GM23338 (cell line): ENCODE results near the gene PROCR. TPM values are rescaled to one million over a fixed set of nuclear protein-coding genes. Genes with fewer than 3 reads are reported as not detected.
"Not testable (repeated sequence)": the region's sequence is repeated elsewhere in the genome, so short reads cannot be mapped to it uniquely, and the experiment has no call there.

Source experiments
- ATAC-seq: fragments of 200-7000 bp; cut with Tn5 transposase; 3 replicates; pipeline ENCODE4 v1.9.1; 2020
- DNase-seq: peaks from one replicate; pipeline ENCODE4 v3.0.0-alpha.2; 2015; ENCODE audit warnings: low spot score
- H2AFZ ChIP-seq: fragments of 200-600 bp; sonication (generic); 2 replicates; pipeline ENCODE4 v1.8.0; 2016; ENCODE audit warnings: antibody characterized with exemption, mild to moderate bottlenecking, moderate library complexity
- H3F3A ChIP-seq: fragments of 200-600 bp; sonication (generic); replicated peaks from 2 replicates; pipeline ENCODE4 v1.8.0; 2017; ENCODE audit warnings: antibody characterized with exemption, mixed run types, low read depth
- H3K27ac ChIP-seq: fragments of 200-600 bp; sonication (generic); 2 replicates; pipeline ENCODE4 v1.6.1; 2016; ENCODE audit warnings: low read depth
- H3K27me3 ChIP-seq: fragments of 200-600 bp; sonication (generic); 2 replicates; pipeline ENCODE4 v1.8.0; 2016; ENCODE audit warnings: mild to moderate bottlenecking, mixed run types, moderate library complexity; ENCODE audit not compliant: insufficient read depth
- H3K36me3 ChIP-seq: fragments of 200-600 bp; sonication (generic); 2 replicates; pipeline ENCODE4 v1.8.0; 2016; ENCODE audit warnings: mild to moderate bottlenecking; ENCODE audit not compliant: insufficient read depth
- H3K4me1 ChIP-seq: fragments of 200-600 bp; sonication (generic); 2 replicates; pipeline ENCODE4 v1.8.0; 2016; ENCODE audit warnings: mild to moderate bottlenecking, moderate library complexity; ENCODE audit not compliant: insufficient read depth
- H3K4me2 ChIP-seq: fragments of 200-600 bp; sonication (generic); 2 replicates; pipeline ENCODE4 v1.7.1; 2017; ENCODE audit warnings: mixed run types
- H3K4me3 ChIP-seq: fragments of 200-600 bp; sonication (generic); 2 replicates; pipeline ENCODE4 v1.6.1; 2016; ENCODE audit warnings: mixed run types
- H3K79me2 ChIP-seq: fragments of 200-600 bp; sonication (generic); replicated peaks from 2 replicates; pipeline ENCODE4 v1.8.0; 2017; ENCODE audit warnings: mild to moderate bottlenecking; ENCODE audit not compliant: insufficient read depth
- H3K9me2 ChIP-seq: fragments of 200-600 bp; sonication (generic); 2 replicates; pipeline ENCODE4 v1.8.0; 2017; ENCODE audit not compliant: insufficient read depth
- H4K20me1 ChIP-seq: fragments of 200-600 bp; sonication (generic); replicated peaks from 2 replicates; pipeline ENCODE4 v1.8.0; 2017; ENCODE audit warnings: mild to moderate bottlenecking; ENCODE audit not compliant: insufficient read depth
- H3K27ac Mint-ChIP-seq: 2 replicates; pipeline ENCODE4 v1.8.0; 2020; ENCODE audit warnings: inconsistent platforms, mild to moderate bottlenecking, moderate library complexity, mixed read lengths
- H3K27me3 Mint-ChIP-seq: 3 replicates; pipeline ENCODE4 v1.8.0; 2022; ENCODE audit warnings: low read depth, mild to moderate bottlenecking, moderate library complexity, mixed read lengths, inconsistent platforms; ENCODE audit not compliant: insufficient read depth, poor library complexity
- H3K36me3 Mint-ChIP-seq: 3 replicates; pipeline ENCODE4 v1.8.0; 2021; ENCODE audit warnings: low read depth, mild to moderate bottlenecking, inconsistent platforms, moderate library complexity, mixed read lengths
- H3K4me1 Mint-ChIP-seq: 3 replicates; pipeline ENCODE4 v1.8.0; 2020; ENCODE audit warnings: mild to moderate bottlenecking, inconsistent platforms, mixed read lengths
- H3K4me3 Mint-ChIP-seq: 3 replicates; pipeline ENCODE4 v1.8.0; 2021; ENCODE audit warnings: moderate library complexity, mild to moderate bottlenecking, inconsistent platforms, mixed read lengths
- H3K9me3 Mint-ChIP-seq: 3 replicates; pipeline ENCODE4 v1.8.0; 2020; ENCODE audit warnings: moderate library complexity, mild to moderate bottlenecking, inconsistent platforms, mixed read lengths
- POLR2AphosphoS5 ChIP-seq: IDR thresholded peaks from 2 replicates; pipeline ENCODE4 v1.6.1; 2016; ENCODE audit warnings: antibody characterized with exemption, low read depth
- polyA plus RNA-seq: library from polyadenylated mRNA; unstranded; fragments of >200 nt; fragmentation: Nextera tagmentation; extraction: Ambion mirVana; gene quantifications from 2 replicates; pipeline ENCODE4 v1.2.1, GENCODE V29; 2016
- total RNA-seq: library from RNA; depleted of rRNA; stranded (reverse); fragments of >200 nt; shearing (Covaris generic); gene quantifications from 2 replicates; pipeline ENCODE4 v1.2.3, GENCODE V29; 2014
- TF ChIP-seq, protein P1 (sequence below), 2 experiments: fragments of 200-600 bp in 1 of 2; sonication (generic) in 1 of 2; conservative IDR thresholded peaks; 2 replicates each; pipeline versions ENCODE4 v1.5.1 to v1.6.1; 2016 to 2017; ENCODE audit warnings: antibody characterized with exemption in 2 of 2, low read depth in 2 of 2, mild to moderate bottlenecking in 2 of 2, moderate library complexity in 1 of 2
- TF ChIP-seq, protein P2 (sequence below): IDR thresholded peaks from 2 replicates; pipeline ENCODE4 v1.6.1; 2016; ENCODE audit warnings: antibody characterized with exemption
- TF ChIP-seq, protein P3 (sequence below): fragments of 250-450 bp; sonication (Bioruptor Pico); IDR thresholded peaks from 2 replicates; pipeline ENCODE4 v1.5.0; 2020; ENCODE audit warnings: mild to moderate bottlenecking, moderate library complexity

The PROCR gene
- total and polyA plus RNA-seq, 2 experiments from 2014 or later: 32.9 to 36.1 TPM

DNA sequence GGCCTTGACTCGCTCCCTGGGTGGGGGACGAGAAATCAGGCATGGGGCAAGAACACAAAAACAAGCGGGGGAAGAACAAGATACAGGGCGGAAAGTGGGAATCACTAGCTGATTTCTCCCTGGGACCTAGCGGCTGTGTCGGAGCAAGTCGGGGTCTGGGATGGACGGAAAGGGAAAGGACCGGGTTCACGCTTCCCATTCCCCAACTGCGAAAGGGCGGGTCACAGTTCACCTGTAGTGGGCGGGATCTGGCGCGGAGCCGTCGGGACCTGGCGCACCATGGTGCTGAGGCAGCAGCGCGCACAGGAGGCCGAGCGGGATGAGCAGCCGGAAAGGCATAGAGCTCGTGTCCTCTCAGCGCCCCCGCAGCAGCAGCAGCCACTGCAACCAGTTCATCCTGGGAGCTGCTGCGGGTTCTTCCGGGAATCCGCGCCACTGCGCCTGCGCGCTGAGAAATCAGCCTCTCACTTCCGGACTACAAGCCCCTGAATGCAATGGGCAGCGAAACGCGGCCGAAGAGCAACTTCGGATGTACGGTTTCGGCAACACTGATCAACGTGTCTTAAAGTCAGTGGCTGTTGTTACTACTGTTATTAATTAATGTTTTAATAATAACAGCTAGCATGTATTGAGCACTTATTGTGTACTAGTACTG is 24.8 kb upstream of the PROCR start, which contains the start of gene EDEM2:
Gene EDEM2 (minus strand): TSS at position 417 of the 655 bp plus-strand sequence. CDS start 78 bp downstream, at position 339.
- H3K4me3 ChIP-seq: peak within 1 kb of the TSS; percentile 95
- H3K9me2 ChIP-seq: no peaks in the 10 kb centered on the region
- peak; percentile 76 for TF ChIP-seq POLR2AphosphoS5
- TF ChIP-seq, protein P1, sequence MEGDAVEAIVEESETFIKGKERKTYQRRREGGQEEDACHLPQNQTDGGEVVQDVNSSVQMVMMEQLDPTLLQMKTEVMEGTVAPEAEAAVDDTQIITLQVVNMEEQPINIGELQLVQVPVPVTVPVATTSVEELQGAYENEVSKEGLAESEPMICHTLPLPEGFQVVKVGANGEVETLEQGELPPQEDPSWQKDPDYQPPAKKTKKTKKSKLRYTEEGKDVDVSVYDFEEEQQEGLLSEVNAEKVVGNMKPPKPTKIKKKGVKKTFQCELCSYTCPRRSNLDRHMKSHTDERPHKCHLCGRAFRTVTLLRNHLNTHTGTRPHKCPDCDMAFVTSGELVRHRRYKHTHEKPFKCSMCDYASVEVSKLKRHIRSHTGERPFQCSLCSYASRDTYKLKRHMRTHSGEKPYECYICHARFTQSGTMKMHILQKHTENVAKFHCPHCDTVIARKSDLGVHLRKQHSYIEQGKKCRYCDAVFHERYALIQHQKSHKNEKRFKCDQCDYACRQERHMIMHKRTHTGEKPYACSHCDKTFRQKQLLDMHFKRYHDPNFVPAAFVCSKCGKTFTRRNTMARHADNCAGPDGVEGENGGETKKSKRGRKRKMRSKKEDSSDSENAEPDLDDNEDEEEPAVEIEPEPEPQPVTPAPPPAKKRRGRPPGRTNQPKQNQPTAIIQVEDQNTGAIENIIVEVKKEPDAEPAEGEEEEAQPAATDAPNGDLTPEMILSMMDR (conservative IDR thresholded peaks at IDR 0.05; ENCODE audit: low read depth in 2 of 2): peak in 1 of 2 experiments; percentile 19; a peak in 2 of 4 replicates
- TF ChIP-seq, protein P2, sequence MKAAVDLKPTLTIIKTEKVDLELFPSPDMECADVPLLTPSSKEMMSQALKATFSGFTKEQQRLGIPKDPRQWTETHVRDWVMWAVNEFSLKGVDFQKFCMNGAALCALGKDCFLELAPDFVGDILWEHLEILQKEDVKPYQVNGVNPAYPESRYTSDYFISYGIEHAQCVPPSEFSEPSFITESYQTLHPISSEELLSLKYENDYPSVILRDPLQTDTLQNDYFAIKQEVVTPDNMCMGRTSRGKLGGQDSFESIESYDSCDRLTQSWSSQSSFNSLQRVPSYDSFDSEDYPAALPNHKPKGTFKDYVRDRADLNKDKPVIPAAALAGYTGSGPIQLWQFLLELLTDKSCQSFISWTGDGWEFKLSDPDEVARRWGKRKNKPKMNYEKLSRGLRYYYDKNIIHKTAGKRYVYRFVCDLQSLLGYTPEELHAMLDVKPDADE: peak; percentile 95
- TF ChIP-seq, protein P3, sequence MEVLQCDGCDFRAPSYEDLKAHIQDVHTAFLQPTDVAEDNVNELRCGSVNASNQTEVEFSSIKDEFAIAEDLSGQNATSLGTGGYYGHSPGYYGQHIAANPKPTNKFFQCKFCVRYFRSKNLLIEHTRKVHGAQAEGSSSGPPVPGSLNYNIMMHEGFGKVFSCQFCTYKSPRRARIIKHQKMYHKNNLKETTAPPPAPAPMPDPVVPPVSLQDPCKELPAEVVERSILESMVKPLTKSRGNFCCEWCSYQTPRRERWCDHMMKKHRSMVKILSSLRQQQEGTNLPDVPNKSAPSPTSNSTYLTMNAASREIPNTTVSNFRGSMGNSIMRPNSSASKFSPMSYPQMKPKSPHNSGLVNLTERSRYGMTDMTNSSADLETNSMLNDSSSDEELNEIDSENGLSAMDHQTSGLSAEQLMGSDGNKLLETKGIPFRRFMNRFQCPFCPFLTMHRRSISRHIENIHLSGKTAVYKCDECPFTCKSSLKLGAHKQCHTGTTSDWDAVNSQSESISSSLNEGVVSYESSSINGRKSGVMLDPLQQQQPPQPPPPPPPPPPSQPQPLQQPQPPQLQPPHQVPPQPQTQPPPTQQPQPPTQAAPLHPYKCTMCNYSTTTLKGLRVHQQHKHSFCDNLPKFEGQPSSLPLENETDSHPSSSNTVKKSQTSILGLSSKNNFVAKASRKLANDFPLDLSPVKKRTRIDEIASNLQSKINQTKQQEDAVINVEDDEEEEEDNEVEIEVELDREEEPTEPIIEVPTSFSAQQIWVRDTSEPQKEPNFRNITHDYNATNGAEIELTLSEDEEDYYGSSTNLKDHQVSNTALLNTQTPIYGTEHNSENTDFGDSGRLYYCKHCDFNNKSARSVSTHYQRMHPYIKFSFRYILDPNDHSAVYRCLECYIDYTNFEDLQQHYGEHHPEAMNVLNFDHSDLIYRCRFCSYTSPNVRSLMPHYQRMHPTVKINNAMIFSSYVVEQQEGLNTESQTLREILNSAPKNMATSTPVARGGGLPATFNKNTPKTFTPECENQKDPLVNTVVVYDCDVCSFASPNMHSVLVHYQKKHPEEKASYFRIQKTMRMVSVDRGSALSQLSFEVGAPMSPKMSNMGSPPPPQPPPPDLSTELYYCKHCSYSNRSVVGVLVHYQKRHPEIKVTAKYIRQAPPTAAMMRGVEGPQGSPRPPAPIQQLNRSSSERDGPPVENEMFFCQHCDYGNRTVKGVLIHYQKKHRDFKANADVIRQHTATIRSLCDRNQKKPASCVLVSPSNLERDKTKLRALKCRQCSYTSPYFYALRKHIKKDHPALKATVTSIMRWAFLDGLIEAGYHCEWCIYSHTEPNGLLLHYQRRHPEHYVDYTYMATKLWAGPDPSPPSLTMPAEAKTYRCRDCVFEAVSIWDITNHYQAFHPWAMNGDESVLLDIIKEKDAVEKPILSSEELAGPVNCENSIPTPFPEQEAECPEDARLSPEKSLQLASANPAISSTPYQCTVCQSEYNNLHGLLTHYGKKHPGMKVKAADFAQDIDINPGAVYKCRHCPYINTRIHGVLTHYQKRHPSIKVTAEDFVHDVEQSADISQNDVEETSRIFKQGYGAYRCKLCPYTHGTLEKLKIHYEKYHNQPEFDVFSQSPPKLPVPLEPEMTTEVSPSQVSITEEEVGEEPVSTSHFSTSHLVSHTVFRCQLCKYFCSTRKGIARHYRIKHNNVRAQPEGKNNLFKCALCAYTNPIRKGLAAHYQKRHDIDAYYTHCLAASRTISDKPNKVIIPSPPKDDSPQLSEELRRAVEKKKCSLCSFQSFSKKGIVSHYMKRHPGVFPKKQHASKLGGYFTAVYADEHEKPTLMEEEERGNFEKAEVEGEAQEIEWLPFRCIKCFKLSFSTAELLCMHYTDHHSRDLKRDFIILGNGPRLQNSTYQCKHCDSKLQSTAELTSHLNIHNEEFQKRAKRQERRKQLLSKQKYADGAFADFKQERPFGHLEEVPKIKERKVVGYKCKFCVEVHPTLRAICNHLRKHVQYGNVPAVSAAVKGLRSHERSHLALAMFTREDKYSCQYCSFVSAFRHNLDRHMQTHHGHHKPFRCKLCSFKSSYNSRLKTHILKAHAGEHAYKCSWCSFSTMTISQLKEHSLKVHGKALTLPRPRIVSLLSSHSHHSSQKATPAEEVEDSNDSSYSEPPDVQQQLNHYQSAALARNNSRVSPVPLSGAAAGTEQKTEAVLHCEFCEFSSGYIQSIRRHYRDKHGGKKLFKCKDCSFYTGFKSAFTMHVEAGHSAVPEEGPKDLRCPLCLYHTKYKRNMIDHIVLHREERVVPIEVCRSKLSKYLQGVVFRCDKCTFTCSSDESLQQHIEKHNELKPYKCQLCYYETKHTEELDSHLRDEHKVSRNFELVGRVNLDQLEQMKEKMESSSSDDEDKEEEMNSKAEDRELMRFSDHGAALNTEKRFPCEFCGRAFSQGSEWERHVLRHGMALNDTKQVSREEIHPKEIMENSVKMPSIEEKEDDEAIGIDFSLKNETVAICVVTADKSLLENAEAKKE: no peak
- H3F3A ChIP-seq: peaks cover 13% of the 10 kb centered on the region
- peak within 1 kb of the TSS; percentile 92 for H3K4me3 Mint-ChIP-seq
- peak within 1 kb of the TSS; percentile 85 for H3K27ac ChIP-seq
- H3K27me3 Mint-ChIP-seq: peaks cover 9% of the 10 kb centered on the region
- H3K36me3 ChIP-seq: peaks cover 4% of the 10 kb centered on the region; the same call in 1 of the 2 replicates
- H4K20me1 ChIP-seq: no peaks in the 10 kb centered on the region; the same call in 1 of the 2 replicates
- H3K4me1 Mint-ChIP-seq: peaks cover 16% of the 10 kb centered on the region
- H3K9me3 Mint-ChIP-seq: peaks cover 3% of the 10 kb centered on the region; the same call in 2 of the 3 replicates
- peaks cover 13% of the 10 kb centered on the region for H3K4me1 ChIP-seq
- DNase-seq (peak; percentile 96), ATAC-seq (peak; percentile 94)
- no peaks in the 10 kb centered on the region for H3K27me3 ChIP-seq
- peaks cover 4% of the 10 kb centered on the region; the same call in 1 of the 3 replicates for H3K36me3 Mint-ChIP-seq
- peak within 1 kb of the TSS; percentile 92 for H3K27ac Mint-ChIP-seq
- peak within 1 kb of the TSS; percentile 89 for H2AFZ ChIP-seq
- H3K79me2 ChIP-seq: no peaks in the 10 kb centered on the region
- peak within 1 kb of the TSS; percentile 77 for H3K4me2 ChIP-seq

DNA sequence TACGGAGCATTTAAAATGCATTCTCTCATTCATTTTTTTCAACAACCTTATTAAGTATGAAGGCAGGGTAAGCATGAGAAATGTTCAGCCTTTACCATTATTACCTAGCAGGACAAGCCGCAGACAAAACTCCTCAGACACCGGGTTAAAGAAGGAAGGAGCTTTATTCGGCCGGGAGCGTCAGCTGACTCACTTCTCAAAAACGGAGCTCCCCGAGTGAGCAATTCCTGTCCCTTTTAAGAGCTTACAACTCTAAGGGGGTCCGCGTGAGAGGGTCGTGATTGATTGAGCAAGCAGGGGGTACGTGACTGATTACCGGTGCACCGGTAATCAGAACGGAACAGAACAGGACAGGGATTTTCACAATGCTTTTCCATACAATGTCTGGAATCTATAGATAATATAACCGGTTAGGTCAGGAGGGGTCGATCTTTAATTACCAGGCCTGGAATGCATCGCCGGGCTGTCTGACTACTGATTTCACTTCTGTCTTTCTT is 24.2 kb upstream of the PROCR start:
- H3K4me3 Mint-ChIP-seq: peak overlapping the region; percentile 92
- Histone ChIP-seq H2AFZ (peak overlapping the region; percentile 57), H3K4me2 (peak overlapping the region; percentile 77), H3K27ac (peak overlapping the region; percentile 65; the same call in 1 of the 2 replicates), H3F3A (peaks cover 13% of the 10 kb centered on the region), H3K4me1 (peaks cover 13% of the 10 kb centered on the region), H3K4me3 (peak overlapping the region; percentile 95)
- H3K36me3 ChIP-seq, H3K9me3 Mint-ChIP-seq, H3K27me3 ChIP-seq, H3K79me2 ChIP-seq, H3K27me3 Mint-ChIP-seq, H3K36me3 Mint-ChIP-seq, H4K20me1 ChIP-seq, H3K9me2 ChIP-seq: not testable (repeated sequence)
- ATAC-seq (peak; percentile 3), DNase-seq (peak; percentile 24)
- peak overlapping the region; percentile 92 for H3K27ac Mint-ChIP-seq
- H3K4me1 Mint-ChIP-seq: peaks cover 16% of the 10 kb centered on the region
